Panc1 (cell line): ENCODE data around the gene CALHM4. TPM values are rescaled to one million over a fixed set of nuclear protein-coding genes. Genes with fewer than 3 reads are reported as not detected.

ENCODE experiments used
- ATAC-seq: fragments of 200-7000 bp; cut with Tn5 transposase; 2 replicates; pipeline ENCODE4 v1.9.1; 2020; ENCODE audit warnings: mild to moderate bottlenecking, moderate library complexity
- BruUV-seq: library from RNA; stranded (reverse); fragments of 400-500 nt; replicated peaks from 2 replicates; lab custom pipeline; 2021; lab: Mats Ljungman, UMichigan
- CTCF ChIA-PET: fragments of 300-600 bp; sonication (Branson Sonifier 250); formaldehyde crosslinking; loops from one replicate; lab custom pipeline; 2022; ENCODE audit warnings: antibody characterized with exemption; lab: Charles Lee
- POLR2A ChIA-PET: fragments of 300-600 bp; sonication (Branson Sonifier 250); formaldehyde crosslinking; loops from one replicate; lab custom pipeline; 2022; ENCODE audit warnings: antibody characterized with exemption; lab: Charles Lee
- DNase-seq: peaks from one replicate; pipeline ENCODE4 v3.0.0-alpha.2; 2010; ENCODE audit warnings: low read depth, low spot score
- H3K27ac ChIP-seq: 2 replicates; pipeline ENCODE4 v1.5.1; 2011; ENCODE audit warnings: mild to moderate bottlenecking, low read length, inconsistent platforms
- H3K27me3 ChIP-seq: fragments of 200-500 bp; sonication (Bioruptor generic); 2 replicates; pipeline ENCODE4 v1.6.0; 2014; ENCODE audit warnings: low read length, inconsistent platforms; ENCODE audit not compliant: control insufficient read depth, insufficient read depth
- H3K36me3 ChIP-seq: fragments of 200-500 bp; sonication (Bioruptor generic); 2 replicates; pipeline ENCODE4 v1.5.1; 2014; ENCODE audit warnings: inconsistent platforms, mild to moderate bottlenecking, low read length, moderate library complexity; ENCODE audit not compliant: control insufficient read depth, insufficient read depth
- H3K4me1 ChIP-seq: 2 replicates; pipeline ENCODE4 v1.5.1; 2011; ENCODE audit warnings: inconsistent platforms, mild to moderate bottlenecking, low read length, moderate library complexity; ENCODE audit not compliant: control insufficient read depth, insufficient read depth
- H3K4me3 ChIP-seq, 2 experiments: 2 replicates each; pipeline ENCODE4 v1.5.1; 2011 to 2012; ENCODE audit warnings: low read depth in 2 of 2, low read length in 2 of 2, mild to moderate bottlenecking in 2 of 2, inconsistent platforms in 1 of 2, moderate library complexity in 1 of 2
- H3K9me3 ChIP-seq: fragments of 200-500 bp; sonication (Bioruptor generic); 2 replicates; pipeline ENCODE4 v1.5.1; 2014; ENCODE audit warnings: low read depth, mild to moderate bottlenecking, inconsistent platforms, low read length, moderate library complexity; ENCODE audit not compliant: control insufficient read depth, insufficient read depth
- CTCF ChIP-seq: fragments of 450-650 bp; IDR thresholded peaks from 2 replicates; pipeline ENCODE4 v1.5.1; 2017; ENCODE audit warnings: mild to moderate bottlenecking
- POLR2AphosphoS5 ChIP-seq: IDR thresholded peaks from 2 replicates; pipeline ENCODE4 v1.6.1; 2012; ENCODE audit warnings: mild to moderate bottlenecking, low read depth, low read length, moderate library complexity
- SIN3A ChIP-seq: IDR thresholded peaks from 2 replicates; pipeline ENCODE4 v1.6.1; 2012; ENCODE audit warnings: low read depth, mild to moderate bottlenecking, low read length, moderate library complexity, borderline replicate concordance; ENCODE audit not compliant: insufficient read depth
- TCF7L2 ChIP-seq: IDR thresholded peaks from 2 replicates; pipeline ENCODE4 v1.6.1; 2011; ENCODE audit warnings: mild to moderate bottlenecking, low read depth, low read length, inconsistent platforms
- in situ Hi-C: cut with HindIII; loops from 2 replicates; pipeline ENCODE4 v1.10.0; 2016; ENCODE audit warnings: low sequenced_read_pairs, low pct_unique_long_range_greater_than_20kb
- intact Hi-C: fragments of 100-400 bp; cut with micrococcal nuclease; formaldehyde crosslinking; loops from one replicate; pipeline ENCODE4 v1.10.0; 2022; ENCODE audit not compliant: unreplicated experiment
- total RNA-seq: library from RNA; stranded (reverse); gene quantifications from one replicate; pipeline ENCODE4 v1.2.1, GENCODE V29; 2021; ENCODE audit not compliant: unreplicated experiment
- TF ChIP-seq, protein P1 (sequence below), 2 experiments: IDR thresholded peaks; 2 replicates each; pipeline ENCODE4 v1.6.1; 2011 to 2012; ENCODE audit warnings: low read depth in 2 of 2, control low read depth in 1 of 2, low read length in 1 of 2, mild to moderate bottlenecking in 1 of 2, moderate library complexity in 1 of 2; ENCODE audit not compliant: insufficient read depth in 1 of 2

Gene CALHM4
- total RNA-seq, 1 experiment from 2014 or later: not detected

DNA sequence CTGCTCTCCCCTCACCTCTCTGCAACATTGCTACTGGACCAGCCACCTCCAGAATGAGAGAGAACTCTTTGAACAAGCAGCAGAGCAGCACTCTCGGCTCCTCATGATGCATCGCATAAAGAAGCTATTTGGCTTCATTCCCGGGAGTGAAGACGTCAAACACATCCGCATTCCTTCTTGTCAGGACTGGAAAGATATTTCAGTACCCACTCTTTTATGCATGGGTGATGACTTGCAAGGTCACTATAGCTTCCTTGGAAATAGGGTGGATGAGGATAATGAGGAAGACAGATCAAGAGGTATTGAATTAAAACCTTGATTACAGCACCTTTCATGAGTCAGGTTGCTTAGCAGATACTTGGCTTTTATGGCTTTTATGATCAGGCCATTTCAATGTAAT is 4.3 kb downstream of the CALHM4 start:
- Histone ChIP-seq H3K4me3 (no peak overlapping the region), H3K4me1 (no peaks in the 10 kb centered on the region; the same call in 1 of the 2 replicates), H3K36me3 (no peaks in the 10 kb centered on the region), H3K27me3 (peaks cover 33% of the 10 kb centered on the region), H3K27ac (no peak overlapping the region), H3K9me3 (no peaks in the 10 kb centered on the region)
- ATAC-seq: 0 out of 2 replicates have a peak, but pooled peaks have one; percentile 13
- DNase-seq: peak; percentile 51
- ChIA-PET CTCF (no interaction called here), POLR2A (interaction anchor here (0.5 kb wide), 1 partner anchor 55 kb away, joined by 3 read pairs; no protein-coding TSS in a partner anchor)
- TF ChIP-seq TCF7L2: no peak
- no peak for TF ChIP-seq CTCF
- TF ChIP-seq SIN3A: no peak
- TF ChIP-seq POLR2AphosphoS5: no peak
- TF ChIP-seq, protein P1, sequence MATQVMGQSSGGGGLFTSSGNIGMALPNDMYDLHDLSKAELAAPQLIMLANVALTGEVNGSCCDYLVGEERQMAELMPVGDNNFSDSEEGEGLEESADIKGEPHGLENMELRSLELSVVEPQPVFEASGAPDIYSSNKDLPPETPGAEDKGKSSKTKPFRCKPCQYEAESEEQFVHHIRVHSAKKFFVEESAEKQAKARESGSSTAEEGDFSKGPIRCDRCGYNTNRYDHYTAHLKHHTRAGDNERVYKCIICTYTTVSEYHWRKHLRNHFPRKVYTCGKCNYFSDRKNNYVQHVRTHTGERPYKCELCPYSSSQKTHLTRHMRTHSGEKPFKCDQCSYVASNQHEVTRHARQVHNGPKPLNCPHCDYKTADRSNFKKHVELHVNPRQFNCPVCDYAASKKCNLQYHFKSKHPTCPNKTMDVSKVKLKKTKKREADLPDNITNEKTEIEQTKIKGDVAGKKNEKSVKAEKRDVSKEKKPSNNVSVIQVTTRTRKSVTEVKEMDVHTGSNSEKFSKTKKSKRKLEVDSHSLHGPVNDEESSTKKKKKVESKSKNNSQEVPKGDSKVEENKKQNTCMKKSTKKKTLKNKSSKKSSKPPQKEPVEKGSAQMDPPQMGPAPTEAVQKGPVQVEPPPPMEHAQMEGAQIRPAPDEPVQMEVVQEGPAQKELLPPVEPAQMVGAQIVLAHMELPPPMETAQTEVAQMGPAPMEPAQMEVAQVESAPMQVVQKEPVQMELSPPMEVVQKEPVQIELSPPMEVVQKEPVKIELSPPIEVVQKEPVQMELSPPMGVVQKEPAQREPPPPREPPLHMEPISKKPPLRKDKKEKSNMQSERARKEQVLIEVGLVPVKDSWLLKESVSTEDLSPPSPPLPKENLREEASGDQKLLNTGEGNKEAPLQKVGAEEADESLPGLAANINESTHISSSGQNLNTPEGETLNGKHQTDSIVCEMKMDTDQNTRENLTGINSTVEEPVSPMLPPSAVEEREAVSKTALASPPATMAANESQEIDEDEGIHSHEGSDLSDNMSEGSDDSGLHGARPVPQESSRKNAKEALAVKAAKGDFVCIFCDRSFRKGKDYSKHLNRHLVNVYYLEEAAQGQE (IDR thresholded peaks at IDR 0.05; ENCODE audit: insufficient read depth in 1 of 2, low read depth in 2 of 2, low read length in 1 of 2): no peak
- intact Hi-C loops: loop anchor here (5.0 kb wide), 1 partner anchor 271 kb away; no protein-coding TSS in a partner anchor
- in situ Hi-C loops: no loop called here
- no TSS peak for BruUV-seq

DNA sequence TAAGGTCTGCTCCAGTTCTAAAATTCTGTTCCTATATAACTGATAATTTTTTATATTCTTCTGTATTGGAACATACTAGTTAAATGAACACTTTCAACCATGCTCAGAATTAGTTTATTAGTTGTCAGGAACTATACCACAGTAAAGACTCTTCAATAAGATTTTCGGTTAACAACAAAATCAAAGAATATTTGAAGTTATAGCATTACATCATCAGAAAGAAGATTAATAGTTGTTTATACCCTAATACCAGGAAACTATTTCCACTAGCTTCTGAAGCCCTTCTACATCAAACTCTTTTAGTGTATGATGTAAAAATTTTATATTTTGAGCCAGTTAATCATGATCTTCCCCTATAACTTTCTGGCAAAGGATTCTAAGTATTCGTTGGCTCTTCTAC is 6.6 kb downstream of the CALHM4 start:
- intact Hi-C loops (no loop called here), in situ Hi-C loops (no loop called here)
- Histone ChIP-seq H3K27me3 (peaks cover 32% of the 10 kb centered on the region), H3K9me3 (no peaks in the 10 kb centered on the region), H3K36me3 (no peaks in the 10 kb centered on the region), H3K4me3 (no peak overlapping the region), H3K4me1 (no peaks in the 10 kb centered on the region; the same call in none of the 2 replicates), H3K27ac (no peak overlapping the region)
- TF ChIP-seq TCF7L2 (no peak), POLR2AphosphoS5 (no peak)
- POLR2A ChIA-PET: no interaction called here
- ATAC-seq (no peak), DNase-seq (no peak)
- no TSS peak for BruUV-seq
- CTCF ChIA-PET: interaction anchor here (1.4 kb wide), 1 partner anchor 291 kb away, joined by 5 read pairs; no protein-coding TSS in a partner anchor

GRCh38 chr6:116561377-116562018 is 7.9 kb downstream of the CALHM4 start:
- no peak overlapping the region for H3K27ac ChIP-seq
- intact Hi-C loops: no loop called here
- ATAC-seq (peak; percentile 84), DNase-seq (peak; percentile 78)
- no peak overlapping the region for H3K4me3 ChIP-seq
- H3K36me3 ChIP-seq: no peaks in the 10 kb centered on the region
- POLR2A ChIA-PET: no interaction called here
- BruUV-seq: no TSS peak
- in situ Hi-C loops: no loop called here
- no peaks in the 10 kb centered on the region; the same call in none of the 2 replicates for H3K4me1 ChIP-seq
- CTCF ChIA-PET: interaction anchor here (0.7 to 1.0 kb wide), 3 partner anchors 27 to 293 kb away, joined by 3 to 8 read pairs (median 3); no protein-coding TSS in a partner anchor
- no peaks in the 10 kb centered on the region for H3K9me3 ChIP-seq
- peaks cover 28% of the 10 kb centered on the region for H3K27me3 ChIP-seq
- TF ChIP-seq SIN3A (no peak), CTCF (peak; percentile 96)
